ENCODE results near the gene IL18BP. TPM values are rescaled to one million over a fixed set of nuclear protein-coding genes. Genes with fewer than 3 reads are reported as not detected.

The IL18BP gene
- 10 to 100 TPM; 18.4 to 29.2 (median 22.4) TPM for total RNA-seq
- total RNA-seq (2013): 17.1 TPM
- total RNA-seq: 6.6 to 27.9 (median 15.0) reads per million in 29 experiments

GRCh38 chr11:71998649-71999310 is at the start of gene IL18BP:
IL18BP (plus strand) TSS chr11:71998909; CDS start chr11:71999985, 1,076 bp downstream.
- H3K36me3 ChIP-seq (ENCODE audit: control insufficient read depth in 2 of 2, extremely low read depth in 1 of 2, insufficient read depth in 1 of 2, low read length in 1 of 2): peaks cover 14 to 39% of the 10 kb centered on the region in 2 donors
- H3K27ac ChIP-seq (ENCODE audit: low read length): peak within 1 kb of the TSS; percentile 89
- Mint-ChIP-seq H3K36me3 (peaks cover 27% of the 10 kb centered on the region), H3K4me1 (peaks cover 21 to 45% (median 27%) of the 10 kb centered on the region in 3 donors), H3K4me3 (peak within 1 kb of the TSS; percentile 82 to 93 (median 85)), H3K27ac (peak within 1 kb of the TSS; percentile 97 to 98), H3K9me3 (no peaks in the 10 kb centered on the region), H3K27me3 (no peaks in the 10 kb centered on the region)
- WGBS (ENCODE audit: insufficient coverage): 40% methylated on average over 10 of the region's 11 CpGs
- no peaks in the 10 kb centered on the region for H3K27me3 ChIP-seq (replicated peaks in 1 of 2; ENCODE audit: control insufficient read depth in 2 of 2, extremely low read depth in 1 of 2, insufficient read depth in 2 of 2, low read length in 1 of 2)
- ChIA-PET CTCF (interaction anchor here in 1 of 2 donors (0.6 to 1.1 kb wide), 3 partner anchors 10 to 724 kb away, joined by 3 to 4 read pairs (median 3); no protein-coding TSS in a partner anchor), POLR2A (no interaction called here)
- ATAC-seq (replicated peaks in 1 of 4): peak; percentile 80 to 85 (median 82)
- H3K4me1 ChIP-seq (ENCODE audit: control insufficient read depth in 1 of 2, extremely low read depth in 1 of 2, insufficient read depth in 2 of 2, low read length in 2 of 2): peaks cover 5 to 34% of the 10 kb centered on the region in 2 experiments
- H3K9me3 ChIP-seq: no peaks in the 10 kb centered on the region
- DNase-seq: peak in 33 of 35 experiments; percentile 13 to 65 (median 39)
- H3K4me3 ChIP-seq (ENCODE audit: control insufficient read depth in 1 of 2, extremely low read depth in 1 of 2, low read length in 1 of 2): peak within 1 kb of the TSS; percentile 42 to 53

GRCh38 chr11:71949034-71949433 is 49.7 kb upstream of the IL18BP start:
- ATAC-seq (replicated peaks in 1 of 4) (no peak), DNase-seq (no peak)
- WGBS (ENCODE audit: insufficient coverage): 91% methylated on average over 3 of the region's 6 CpGs
- ChIA-PET POLR2A (interaction anchor here in 1 of 2 donors (0.5 kb wide), 1 partner anchor 108 kb away, joined by 5 read pairs; no protein-coding TSS in a partner anchor), CTCF (no interaction called here)
- no peaks in the 10 kb centered on the region for H3K4me1 ChIP-seq (ENCODE audit: control insufficient read depth in 1 of 2, extremely low read depth in 1 of 2, insufficient read depth in 2 of 2, low read length in 2 of 2)
- peaks cover 0 to 2% of the 10 kb centered on the region in 2 donors for H3K36me3 ChIP-seq (ENCODE audit: control insufficient read depth in 2 of 2, extremely low read depth in 1 of 2, insufficient read depth in 1 of 2, low read length in 1 of 2)
- Mint-ChIP-seq H3K4me1 (peaks cover 6 to 26% (median 25%) of the 10 kb centered on the region in 3 donors), H3K36me3 (peaks cover 3% of the 10 kb centered on the region), H3K27ac (no peak overlapping the region), H3K9me3 (no peaks in the 10 kb centered on the region), H3K4me3 (no peak overlapping the region), H3K27me3 (no peaks in the 10 kb centered on the region)
- no peaks in the 10 kb centered on the region for H3K27me3 ChIP-seq (replicated peaks in 1 of 2; ENCODE audit: control insufficient read depth in 2 of 2, extremely low read depth in 1 of 2, insufficient read depth in 2 of 2, low read length in 1 of 2)
- H3K27ac ChIP-seq (ENCODE audit: low read length): no peak overlapping the region
- no peaks in the 10 kb centered on the region for H3K9me3 ChIP-seq
- H3K4me3 ChIP-seq (ENCODE audit: control insufficient read depth in 1 of 2, extremely low read depth in 1 of 2, low read length in 1 of 2): no peak overlapping the region

DNA sequence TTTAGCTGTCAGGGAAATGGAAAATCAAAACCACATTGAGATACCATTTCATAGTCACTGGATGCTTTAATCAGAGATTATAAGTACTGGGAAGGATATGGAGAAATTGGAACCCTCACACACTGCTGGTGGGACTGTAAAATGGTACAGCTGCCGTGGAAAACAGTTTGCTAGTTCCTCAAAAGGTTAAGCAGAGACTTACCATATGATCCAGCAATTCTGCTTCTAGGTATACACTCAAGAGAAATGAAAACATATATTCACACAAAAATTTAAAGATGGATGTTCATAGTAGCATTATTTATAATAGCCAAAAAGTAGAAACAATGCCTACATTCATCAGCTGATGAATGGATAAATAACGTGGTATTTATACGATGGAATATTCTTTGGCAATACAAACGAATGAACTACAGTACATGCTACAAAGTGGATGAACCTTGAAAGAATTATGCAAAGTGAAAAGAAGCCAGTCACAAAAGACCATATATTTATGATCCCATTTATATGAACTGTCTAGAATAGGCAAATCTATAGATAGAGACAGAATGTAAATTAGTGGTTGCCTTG is 46.9 kb upstream of the IL18BP start:
- Histone ChIP-seq H3K4me3 (ENCODE audit: control insufficient read depth in 1 of 2, extremely low read depth in 1 of 2, low read length in 1 of 2) (no peak overlapping the region), H3K4me1 (ENCODE audit: control insufficient read depth in 1 of 2, extremely low read depth in 1 of 2, insufficient read depth in 2 of 2, low read length in 2 of 2) (no peaks in the 10 kb centered on the region), H3K27me3 (replicated peaks in 1 of 2; ENCODE audit: control insufficient read depth in 2 of 2, extremely low read depth in 1 of 2, insufficient read depth in 2 of 2, low read length in 1 of 2) (no peaks in the 10 kb centered on the region), H3K36me3 (ENCODE audit: control insufficient read depth in 2 of 2, extremely low read depth in 1 of 2, insufficient read depth in 1 of 2, low read length in 1 of 2) (peaks cover 0 to 2% of the 10 kb centered on the region in 2 donors), H3K9me3 (no peaks in the 10 kb centered on the region), H3K27ac (ENCODE audit: low read length) (no peak overlapping the region)
- no peak overlapping the region for H3K4me3 Mint-ChIP-seq
- WGBS (ENCODE audit: insufficient coverage): no CpG with 5 or more reads among the region's 4 CpGs
- DNase-seq (no peak), ATAC-seq (replicated peaks in 1 of 4) (no peak)
- H3K36me3 Mint-ChIP-seq: no peaks in the 10 kb centered on the region
- CTCF ChIA-PET: interaction anchor here in 1 of 2 donors (0.6 kb wide), 1 partner anchor 479 kb away, joined by 3 read pairs; no protein-coding TSS in a partner anchor
- H3K9me3 Mint-ChIP-seq: no peaks in the 10 kb centered on the region
- POLR2A ChIA-PET: no interaction called here
- no peak overlapping the region for H3K27ac Mint-ChIP-seq
- no peaks in the 10 kb centered on the region for H3K27me3 Mint-ChIP-seq
- peaks cover 21 to 34% (median 33%) of the 10 kb centered on the region in 3 donors for H3K4me1 Mint-ChIP-seq

GRCh38 chr11:71955898-71956456 is 42.7 kb upstream of the IL18BP start:
- CTCF ChIA-PET: no interaction called here
- H3K4me1 ChIP-seq (ENCODE audit: control insufficient read depth in 1 of 2, extremely low read depth in 1 of 2, insufficient read depth in 2 of 2, low read length in 2 of 2): no peaks in the 10 kb centered on the region
- H3K27ac ChIP-seq (ENCODE audit: low read length): no peak overlapping the region
- Mint-ChIP-seq H3K27ac (no peak overlapping the region), H3K9me3 (no peaks in the 10 kb centered on the region), H3K36me3 (peaks cover 9% of the 10 kb centered on the region), H3K4me3 (no peak overlapping the region), H3K4me1 (peaks cover 21 to 29% (median 23%) of the 10 kb centered on the region in 3 donors), H3K27me3 (no peaks in the 10 kb centered on the region)
- no peak overlapping the region for H3K4me3 ChIP-seq (ENCODE audit: control insufficient read depth in 1 of 2, extremely low read depth in 1 of 2, low read length in 1 of 2)
- no peak for DNase-seq
- H3K27me3 ChIP-seq (replicated peaks in 1 of 2; ENCODE audit: control insufficient read depth in 2 of 2, extremely low read depth in 1 of 2, insufficient read depth in 2 of 2, low read length in 1 of 2): no peaks in the 10 kb centered on the region
- H3K9me3 ChIP-seq: no peaks in the 10 kb centered on the region
- POLR2A ChIA-PET: no interaction called here
- no peak for ATAC-seq (replicated peaks in 1 of 4)
- WGBS (ENCODE audit: insufficient coverage): no CpG with 5 or more reads among the region's 3 CpGs
- peaks cover 0 to 12% of the 10 kb centered on the region in 2 donors for H3K36me3 ChIP-seq (ENCODE audit: control insufficient read depth in 2 of 2, extremely low read depth in 1 of 2, insufficient read depth in 1 of 2, low read length in 1 of 2)

GRCh38 chr11:71962428-71963038 is 36.2 kb upstream of the IL18BP start:
- no peaks in the 10 kb centered on the region for H3K9me3 Mint-ChIP-seq
- DNase-seq (no peak), ATAC-seq (replicated peaks in 1 of 4) (no peak)
- no peaks in the 10 kb centered on the region for H3K27me3 Mint-ChIP-seq
- peak overlapping the region in 1 of 2 donors; percentile 69 for H3K27ac Mint-ChIP-seq
- no peaks in the 10 kb centered on the region for H3K9me3 ChIP-seq
- H3K4me3 Mint-ChIP-seq: no peak overlapping the region
- H3K27ac ChIP-seq (ENCODE audit: low read length): no peak overlapping the region
- peaks cover 0 to 5% (median 0%) of the 10 kb centered on the region in 3 donors for H3K4me1 Mint-ChIP-seq
- no peak overlapping the region for H3K4me3 ChIP-seq (ENCODE audit: control insufficient read depth in 1 of 2, extremely low read depth in 1 of 2, low read length in 1 of 2)
- no peaks in the 10 kb centered on the region for H3K4me1 ChIP-seq (ENCODE audit: control insufficient read depth in 1 of 2, extremely low read depth in 1 of 2, insufficient read depth in 2 of 2, low read length in 2 of 2)
- CTCF ChIA-PET: interaction anchor here in 1 of 2 donors (0.6 kb wide), 1 partner anchor 129 kb away, joined by 3 read pairs; no protein-coding TSS in a partner anchor
- peaks cover 25% of the 10 kb centered on the region for H3K36me3 Mint-ChIP-seq
- no CpG with 5 or more reads among the region's 2 CpGs for WGBS (ENCODE audit: insufficient coverage)
- H3K27me3 ChIP-seq (replicated peaks in 1 of 2; ENCODE audit: control insufficient read depth in 2 of 2, extremely low read depth in 1 of 2, insufficient read depth in 2 of 2, low read length in 1 of 2): no peaks in the 10 kb centered on the region
- POLR2A ChIA-PET: no interaction called here
- peaks cover 7 to 29% of the 10 kb centered on the region in 2 donors for H3K36me3 ChIP-seq (ENCODE audit: control insufficient read depth in 2 of 2, extremely low read depth in 1 of 2, insufficient read depth in 1 of 2, low read length in 1 of 2)

DNA sequence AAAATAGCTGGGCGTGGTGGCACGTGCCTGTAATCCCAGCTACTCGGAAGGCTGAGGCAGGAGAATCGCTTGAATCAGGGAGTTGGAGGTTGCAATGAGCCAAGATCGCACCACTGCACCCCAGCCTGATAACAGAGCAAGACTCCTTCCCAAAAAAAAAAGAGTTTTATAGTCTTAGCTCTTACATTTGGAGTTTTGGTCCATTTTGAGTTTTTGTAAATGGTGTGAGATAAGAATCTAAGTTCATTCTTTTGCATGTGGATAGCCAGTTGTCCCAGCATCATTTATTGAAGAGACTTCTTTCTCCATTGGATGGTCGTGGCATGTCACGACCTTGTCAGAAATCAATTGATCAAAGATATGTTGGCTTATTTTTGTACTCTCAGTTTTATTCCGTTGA is 35.2 kb upstream of the IL18BP start:
- ChIA-PET POLR2A (no interaction called here), CTCF (no interaction called here)
- ATAC-seq (replicated peaks in 1 of 4) (no peak), DNase-seq (no peak)
- H3K27ac Mint-ChIP-seq: no peak overlapping the region
- Histone ChIP-seq H3K27me3 (replicated peaks in 1 of 2; ENCODE audit: control insufficient read depth in 2 of 2, extremely low read depth in 1 of 2, insufficient read depth in 2 of 2, low read length in 1 of 2) (no peaks in the 10 kb centered on the region), H3K9me3 (no peaks in the 10 kb centered on the region), H3K27ac (ENCODE audit: low read length) (no peak overlapping the region), H3K4me1 (ENCODE audit: control insufficient read depth in 1 of 2, extremely low read depth in 1 of 2, insufficient read depth in 2 of 2, low read length in 2 of 2) (no peaks in the 10 kb centered on the region), H3K4me3 (ENCODE audit: control insufficient read depth in 1 of 2, extremely low read depth in 1 of 2, low read length in 1 of 2) (no peak overlapping the region), H3K36me3 (ENCODE audit: control insufficient read depth in 2 of 2, extremely low read depth in 1 of 2, insufficient read depth in 1 of 2, low read length in 1 of 2) (peaks cover 7 to 33% of the 10 kb centered on the region in 2 donors)
- WGBS (ENCODE audit: insufficient coverage): 90% methylated on average over 2 of the region's 8 CpGs
- no peak overlapping the region for H3K4me3 Mint-ChIP-seq
- peaks cover 33% of the 10 kb centered on the region for H3K36me3 Mint-ChIP-seq
- H3K27me3 Mint-ChIP-seq: no peaks in the 10 kb centered on the region
- no peaks in the 10 kb centered on the region for H3K9me3 Mint-ChIP-seq
- H3K4me1 Mint-ChIP-seq: peaks cover 0 to 5% (median 0%) of the 10 kb centered on the region in 3 donors
